Muscle of back (tissue), 11 donors: Measurements from ENCODE around the gene CDC123. TPM values are rescaled to one million over a fixed set of nuclear protein-coding genes. Genes with fewer than 3 reads are reported as not detected.
"Not testable (repeated sequence)": the region's sequence is repeated elsewhere in the genome, so short reads cannot be mapped to it uniquely, and the experiment has no call there.

Source experiments
- DNase-seq, 3 donors: peaks; one replicate each; pipeline versions ENCODE4 v3.0.0 to v3.0.0-alpha.2; 2013
- polyA plus RNA-seq, 10 donors: library from polyadenylated mRNA; unstranded; fragments of 120-200 nt; gene quantifications; one replicate each; pipeline ENCODE4 v1.2.1, GENCODE V29; 2013; ENCODE audit not compliant: insufficient read length in 10 of 10

The CDC123 gene
- polyA plus RNA-seq, 10 donors, result 77.4 to 103 (median 86.7) TPM

GRCh38 chr10:12279281-12279680 is 83.3 kb downstream of the CDC123 start:
- no peak for DNase-seq

- no peak for DNase-seq
Measured at GRCh38 chr10:12287772-12288171, 91.8 kb downstream of the CDC123 start.

- DNase-seq, result not testable (repeated sequence)
Measured at GRCh38 chr10:12297784-12298183, 101.8 kb downstream of the CDC123 start.

GRCh38 chr10:12299222-12299965 is 103.4 kb downstream of the CDC123 start:
- DNase-seq, result no peak

Other genes starting within 250 kb of the CDC123 start
- gene UPF2, start 153.4 kb upstream of the CDC123 start, polyA plus RNA-seq, result 10 to 100 TPM; 15.5 to 25.5 (median 20.3) TPM
- 10 to 100 TPM in 6 of 10 donors, 1 to 10 TPM in 4; 8.3 to 15.7 (median 11.5) TPM for gene DHTKD1, start 127.2 kb upstream of the CDC123 start, polyA plus RNA-seq
- gene SEC61A2, start 66.5 kb upstream of the CDC123 start, polyA plus RNA-seq, result 10 to 100 TPM in 6 of 10 donors, 1 to 10 TPM in 4; 7.5 to 15.8 (median 10.9) TPM
- 10 to 100 TPM; 23.2 to 39.3 (median 26.5) TPM for gene NUDT5, start 297 bp upstream of the CDC123 start, polyA plus RNA-seq
- 1 to 10 TPM; 3.3 to 8.2 (median 5.1) TPM for gene CAMK1D, start 153.4 kb downstream of the CDC123 start, polyA plus RNA-seq